ENCODE measurements around the gene ZYG11B.
"Not testable (repeated sequence)": the region's sequence is repeated elsewhere in the genome, so short reads cannot be mapped to it uniquely, and the experiment has no call there.

The ZYG11B gene

GRCh38 chr1:52759908-52760307 lies 33.7 kb downstream of the ZYG11B start:
- no peak for DNase-seq

GRCh38 chr1:52767596-52768280 lies 41.5 kb downstream of the ZYG11B start:
- DNase-seq, result no peak

- no peak for DNase-seq
These were observed 43.2 kb downstream of the ZYG11B start for GRCh38 chr1:52769346-52770033.

- DNase-seq, result no peak
These were observed 45.1 kb downstream of the ZYG11B start for GRCh38 chr1:52771384-52771783.

- DNase-seq, result no peak
These were observed 59.9 kb downstream of the ZYG11B start for GRCh38 chr1:52786148-52786547.

GRCh38 chr1:52790429-52790828 lies 64.2 kb downstream of the ZYG11B start:
- DNase-seq, result not testable (repeated sequence)

- DNase-seq, result no peak
These were observed 65.8 kb downstream of the ZYG11B start for GRCh38 chr1:52792036-52792435.

- DNase-seq, result not testable (repeated sequence)
These were observed 67.5 kb downstream of the ZYG11B start for GRCh38 chr1:52793717-52794116.

GRCh38 chr1:52795464-52795863 lies 69.2 kb downstream of the ZYG11B start:
- no peak for DNase-seq

GRCh38 chr1:52798331-52798730 lies 72.1 kb downstream of the ZYG11B start:
- no peak for DNase-seq

- no peak for DNase-seq
These were observed 74.8 kb downstream of the ZYG11B start for GRCh38 chr1:52801011-52801410.

- DNase-seq, result not testable (repeated sequence)
These were observed 77.8 kb downstream of the ZYG11B start for GRCh38 chr1:52804083-52804482.

GRCh38 chr1:52814465-52814864 lies 88.2 kb downstream of the ZYG11B start:
- DNase-seq, result no peak

GRCh38 chr1:52820830-52821229 lies 94.6 kb downstream of the ZYG11B start:
- not testable (repeated sequence) for DNase-seq

GRCh38 chr1:52825868-52826267 lies 99.6 kb downstream of the ZYG11B start:
- peak; percentile 1 for DNase-seq

- DNase-seq, result no peak
These were observed 108.5 kb downstream of the ZYG11B start for GRCh38 chr1:52834798-52835197.

- DNase-seq, result no peak
These were observed 109.8 kb downstream of the ZYG11B start for GRCh38 chr1:52836035-52836434.

GRCh38 chr1:52839175-52839574 lies 112.9 kb downstream of the ZYG11B start:
- not testable (repeated sequence) for DNase-seq

GRCh38 chr1:52842643-52843310 lies 116.5 kb downstream of the ZYG11B start, which contains the start of gene ZYG11A:
Gene ZYG11A, plus strand, starts transcription at chr1:52842760. Its CDS starts 124 bp downstream, at chr1:52842884.
- DNase-seq, result peak; percentile 91

- DNase-seq, result not testable (repeated sequence)
These were observed 118.9 kb downstream of the ZYG11B start for GRCh38 chr1:52845119-52845518.

GRCh38 chr1:52848423-52848822 lies 122.2 kb downstream of the ZYG11B start:
- DNase-seq, result no peak

GRCh38 chr1:52850951-52851350 lies 124.7 kb downstream of the ZYG11B start:
- no peak for DNase-seq

- no peak for DNase-seq
These were observed 126.6 kb downstream of the ZYG11B start for GRCh38 chr1:52852854-52853253.

GRCh38 chr1:52855584-52855983 lies 129.3 kb downstream of the ZYG11B start:
- no peak for DNase-seq

All from NCI-H146 (cell line).